Panc1 (cell line): ENCODE data around the gene RSPH4A.

Source experiments
- CTCF ChIP-seq: fragments of 450-650 bp; IDR thresholded peaks from 2 replicates; pipeline ENCODE4 v1.5.1; 2017; ENCODE audit warnings: mild to moderate bottlenecking
- POLR2AphosphoS5 ChIP-seq: IDR thresholded peaks from 2 replicates; pipeline ENCODE4 v1.6.1; 2012; ENCODE audit warnings: mild to moderate bottlenecking, low read depth, low read length, moderate library complexity

- TF ChIP-seq CTCF (no peak), POLR2AphosphoS5 (no peak)
Observed at GRCh38 chr6:116662202-116662601, 45.9 kb downstream of the RSPH4A start.
